Muscle of arm (tissue), 12 donors: Measurements from ENCODE around the gene FOXI2. TPM values are rescaled to one million over a fixed set of nuclear protein-coding genes. Genes with fewer than 3 reads are reported as not detected.

ENCODE experiments used
- DNase-seq: peaks from one replicate; pipeline ENCODE4 v3.0.0-alpha.2; 2013
- polyA plus RNA-seq, 12 donors: library from polyadenylated mRNA; unstranded; fragments of 120-200 nt; gene quantifications; one replicate each; pipeline ENCODE4 v1.2.1, GENCODE V29; 2013; ENCODE audit not compliant: insufficient read length in 12 of 12

The FOXI2 gene
- polyA plus RNA-seq, 12 donors, result 0.05 to 0.65 (median 0.27) TPM; not detected in 2

- no peak for DNase-seq
These were observed 3.6 kb downstream of the FOXI2 start for GRCh38 chr10:127740596-127740995.

- DNase-seq, result no peak
These were observed 6.2 kb downstream of the FOXI2 start for GRCh38 chr10:127743205-127743604.

- DNase-seq, result no peak
These were observed 8.0 kb downstream of the FOXI2 start for GRCh38 chr10:127744956-127745355.

GRCh38 chr10:127745861-127746260 is 8.9 kb downstream of the FOXI2 start:
- no peak for DNase-seq

GRCh38 chr10:127755753-127756152 is 18.8 kb downstream of the FOXI2 start:
- no peak for DNase-seq

GRCh38 chr10:127756264-127756663 is 19.3 kb downstream of the FOXI2 start:
- no peak for DNase-seq

- DNase-seq, result no peak
These were observed 20.0 kb downstream of the FOXI2 start for GRCh38 chr10:127757033-127757432.

- DNase-seq, result no peak
These were observed 22.3 kb downstream of the FOXI2 start for GRCh38 chr10:127759276-127759675.

- no peak for DNase-seq
These were observed 25.9 kb downstream of the FOXI2 start for GRCh38 chr10:127762925-127763324.

- DNase-seq, result no peak
These were observed 38.0 kb downstream of the FOXI2 start for GRCh38 chr10:127774766-127775559.

GRCh38 chr10:127776816-127777215 is 39.8 kb downstream of the FOXI2 start:
- DNase-seq, result no peak

- DNase-seq, result no peak
These were observed 44.4 kb downstream of the FOXI2 start for GRCh38 chr10:127781412-127781811.

- no peak for DNase-seq
These were observed 50.9 kb downstream of the FOXI2 start for GRCh38 chr10:127787873-127788272.

- no peak for DNase-seq
These were observed 53.2 kb downstream of the FOXI2 start for GRCh38 chr10:127790066-127790624.

Other genes starting within 250 kb of the FOXI2 start
- gene NPS, start 187.9 kb upstream of the FOXI2 start, polyA plus RNA-seq, result 1 to 10 TPM in 2 of 12 donors, not detected in 10; 1.4 to 2.1 TPM
- 1 to 10 TPM in 1 of 12 donors, under 1 TPM in 2, not detected in 9; 0.14 to 1.6 (median 0.16) TPM for gene CLRN3, start 155.8 kb downstream of the FOXI2 start, polyA plus RNA-seq
- gene PTPRE, start 169.9 kb downstream of the FOXI2 start, polyA plus RNA-seq, result 10 to 100 TPM in 1 of 12 donors, 1 to 10 TPM in 10, not detected in 1; 3.9 to 17.8 (median 7.2) TPM